ENCODE data around the gene REEP1.

REEP1 gene

DNA sequence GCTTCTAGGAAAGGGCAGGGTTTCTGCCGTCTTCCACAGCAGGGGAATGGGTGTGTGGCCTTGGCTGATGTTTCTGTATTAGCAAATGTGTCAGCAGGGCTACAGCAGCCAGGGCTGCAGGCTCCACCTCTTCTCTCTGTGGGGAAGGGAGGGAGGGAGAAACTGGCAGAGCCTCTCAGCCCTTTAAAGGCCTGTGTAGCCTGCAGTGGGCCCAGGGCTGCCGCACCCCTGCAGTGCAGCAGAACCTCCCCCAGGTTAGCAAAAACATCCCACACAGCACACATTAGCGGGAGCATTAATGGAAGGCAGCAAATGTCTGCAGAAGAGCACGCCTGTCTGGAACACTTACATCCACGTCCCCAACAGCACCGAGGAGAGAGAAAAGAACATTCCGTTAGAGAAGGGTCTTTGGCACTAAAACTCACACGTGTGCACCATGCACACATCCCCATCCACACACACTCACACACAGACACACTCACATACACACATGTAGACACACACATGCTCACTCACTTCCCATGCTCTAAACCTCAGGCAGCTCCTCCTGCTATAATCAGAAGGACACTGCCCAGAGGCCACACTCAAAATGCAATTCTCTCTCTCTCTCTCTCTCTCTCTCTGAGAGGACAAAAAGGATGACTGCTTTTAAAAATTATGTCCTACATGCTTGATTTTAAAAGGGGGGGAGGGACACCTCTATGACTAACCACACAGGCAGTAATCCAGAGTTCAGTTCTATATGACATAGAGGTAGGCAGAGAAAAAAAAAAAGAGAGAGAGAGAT, 114.1 kb downstream of the REEP1 start:
- Histone ChIP-seq H3K27ac (peak overlapping the region; percentile 85 to 86), H3K4me3 (peak overlapping the region; percentile 8)
- TF ChIP-seq, protein P1, sequence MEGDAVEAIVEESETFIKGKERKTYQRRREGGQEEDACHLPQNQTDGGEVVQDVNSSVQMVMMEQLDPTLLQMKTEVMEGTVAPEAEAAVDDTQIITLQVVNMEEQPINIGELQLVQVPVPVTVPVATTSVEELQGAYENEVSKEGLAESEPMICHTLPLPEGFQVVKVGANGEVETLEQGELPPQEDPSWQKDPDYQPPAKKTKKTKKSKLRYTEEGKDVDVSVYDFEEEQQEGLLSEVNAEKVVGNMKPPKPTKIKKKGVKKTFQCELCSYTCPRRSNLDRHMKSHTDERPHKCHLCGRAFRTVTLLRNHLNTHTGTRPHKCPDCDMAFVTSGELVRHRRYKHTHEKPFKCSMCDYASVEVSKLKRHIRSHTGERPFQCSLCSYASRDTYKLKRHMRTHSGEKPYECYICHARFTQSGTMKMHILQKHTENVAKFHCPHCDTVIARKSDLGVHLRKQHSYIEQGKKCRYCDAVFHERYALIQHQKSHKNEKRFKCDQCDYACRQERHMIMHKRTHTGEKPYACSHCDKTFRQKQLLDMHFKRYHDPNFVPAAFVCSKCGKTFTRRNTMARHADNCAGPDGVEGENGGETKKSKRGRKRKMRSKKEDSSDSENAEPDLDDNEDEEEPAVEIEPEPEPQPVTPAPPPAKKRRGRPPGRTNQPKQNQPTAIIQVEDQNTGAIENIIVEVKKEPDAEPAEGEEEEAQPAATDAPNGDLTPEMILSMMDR (IDR thresholded peaks at IDR 0.05), result no peak
- DNase-seq (ENCODE audit: low spot score), result peak; percentile 83

- Histone ChIP-seq H3K27ac (peak overlapping the region; percentile 85 to 86), H3K4me3 (no peak overlapping the region)
- TF ChIP-seq, protein P1 (IDR thresholded peaks at IDR 0.05), result peak; percentile 94
- DNase-seq (ENCODE audit: low spot score), result no peak
These were observed 116.3 kb downstream of the REEP1 start for GRCh38 chr2:86221066-86221684.

GRCh38 chr2:86219896-86220295, 117.5 kb downstream of the REEP1 start:
- Histone ChIP-seq H3K27ac (no peak overlapping the region), H3K4me3 (no peak overlapping the region)
- TF ChIP-seq, protein P1 (IDR thresholded peaks at IDR 0.05), result no peak
- no peak for DNase-seq (ENCODE audit: low spot score)

DNA sequence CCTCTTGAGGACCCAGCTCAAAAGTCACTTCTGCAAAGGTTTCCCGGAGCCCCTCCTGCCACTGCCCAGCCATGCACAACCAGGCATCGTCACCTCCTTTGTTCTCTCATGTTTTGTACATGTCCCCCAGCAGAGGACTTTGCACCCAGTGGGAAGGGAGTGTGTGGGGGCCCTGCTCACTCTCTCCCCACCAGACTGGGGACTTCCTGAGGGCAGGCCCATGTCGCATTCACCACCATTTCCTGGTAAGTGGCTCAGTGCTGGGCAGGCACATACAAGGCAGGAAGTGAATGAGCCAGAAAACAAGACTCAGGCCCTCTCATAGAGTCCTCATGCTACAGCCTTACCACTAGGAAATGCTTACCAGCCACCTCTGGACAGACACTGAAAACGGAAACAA, 119.3 kb downstream of the REEP1 start:
- DNase-seq (ENCODE audit: low spot score), result no peak
- TF ChIP-seq, protein P1 (IDR thresholded peaks at IDR 0.05), result no peak
- H3K4me3 ChIP-seq, result no peak overlapping the region
- H3K27ac ChIP-seq, result no peak overlapping the region

DNA sequence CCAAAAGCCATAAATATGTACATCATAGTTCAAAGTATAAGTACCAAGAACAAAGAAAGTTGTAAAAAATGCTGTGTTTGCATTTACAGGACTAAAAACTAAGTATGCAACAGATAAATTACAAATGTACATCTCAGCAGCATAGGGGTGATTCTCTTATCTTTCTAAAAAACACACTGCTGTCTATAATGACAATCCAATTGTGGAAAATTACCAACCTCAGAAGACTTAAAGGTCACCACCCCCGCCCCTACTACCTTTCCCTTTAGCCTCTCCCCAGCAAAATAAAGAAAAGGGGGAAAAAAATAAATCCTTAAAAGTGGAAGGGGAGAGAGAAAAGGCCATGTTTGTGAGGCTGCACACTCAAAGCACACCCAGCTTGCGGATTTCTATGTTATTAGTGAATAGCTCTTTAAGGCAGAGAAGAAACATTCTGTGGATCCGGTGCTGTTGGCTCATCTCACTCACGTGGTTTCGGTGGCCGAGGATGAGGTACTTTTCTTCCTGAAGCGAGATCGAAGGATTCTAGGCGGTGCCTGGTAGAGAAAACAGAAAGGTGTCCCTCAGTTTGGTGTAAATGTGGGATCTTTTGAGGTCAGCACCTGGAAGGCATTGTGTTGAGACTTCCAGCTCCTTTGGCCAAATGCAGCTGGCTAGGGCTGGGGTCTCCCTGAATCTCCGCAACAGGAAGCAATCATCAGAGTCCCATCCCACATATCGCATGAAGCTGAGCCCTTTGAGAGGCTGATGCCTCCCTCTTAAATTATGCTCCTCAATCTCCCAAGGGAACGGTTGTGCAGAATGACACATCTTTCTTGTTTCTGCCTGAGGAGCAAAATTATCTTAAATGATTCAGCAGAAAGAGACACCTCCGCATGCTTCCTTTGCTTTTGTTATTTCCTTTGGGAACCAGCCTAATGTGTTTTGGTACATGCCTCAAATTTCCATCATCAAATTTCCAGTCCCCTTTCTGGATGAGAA, 120.6 kb downstream of the REEP1 start:
- Histone ChIP-seq H3K27ac (no peak overlapping the region), H3K4me3 (no peak overlapping the region)
- no peak for DNase-seq (ENCODE audit: low spot score)
- TF ChIP-seq, protein P1 (IDR thresholded peaks at IDR 0.05), result no peak

- H3K4me3 ChIP-seq, result no peak overlapping the region
- TF ChIP-seq, protein P1 (IDR thresholded peaks at IDR 0.05), result no peak
- H3K27ac ChIP-seq, result no peak overlapping the region
- no peak for DNase-seq (ENCODE audit: low spot score)
These were observed 123.0 kb downstream of the REEP1 start for GRCh38 chr2:86214503-86214832.

Measured in coronary artery (tissue), 2 donors.